GM18519 (cell line): Measurements from ENCODE around the gene PPM1J.
A peak's percentile ranks its signal among the peaks of the same experiment; 100 is the strongest.

Source experiments
- ATAC-seq: cut with Tn5 transposase; IDR thresholded peaks from one replicate; pipeline ENCODE4 v1.9.1; 2021; ENCODE audit warnings: mild to moderate bottlenecking, moderate library complexity; ENCODE audit not compliant: unreplicated experiment, low FRiP score

The PPM1J gene

GRCh38 chr1:112707221-112708001, 7.7 kb downstream of the PPM1J start:
- ATAC-seq, result peak; percentile 26

- peak; percentile 34 for ATAC-seq
These were observed 8.5 kb downstream of the PPM1J start, which contains the start of gene RHOC for GRCh38 chr1:112706505-112707220. TSS of gene RHOC (minus strand) at chr1:112707127. CDS start at chr1:112703799, 3,328 bp downstream.

GRCh38 chr1:112704934-112705627, 10.1 kb downstream of the PPM1J start:
- ATAC-seq, result peak; percentile 33

DNA sequence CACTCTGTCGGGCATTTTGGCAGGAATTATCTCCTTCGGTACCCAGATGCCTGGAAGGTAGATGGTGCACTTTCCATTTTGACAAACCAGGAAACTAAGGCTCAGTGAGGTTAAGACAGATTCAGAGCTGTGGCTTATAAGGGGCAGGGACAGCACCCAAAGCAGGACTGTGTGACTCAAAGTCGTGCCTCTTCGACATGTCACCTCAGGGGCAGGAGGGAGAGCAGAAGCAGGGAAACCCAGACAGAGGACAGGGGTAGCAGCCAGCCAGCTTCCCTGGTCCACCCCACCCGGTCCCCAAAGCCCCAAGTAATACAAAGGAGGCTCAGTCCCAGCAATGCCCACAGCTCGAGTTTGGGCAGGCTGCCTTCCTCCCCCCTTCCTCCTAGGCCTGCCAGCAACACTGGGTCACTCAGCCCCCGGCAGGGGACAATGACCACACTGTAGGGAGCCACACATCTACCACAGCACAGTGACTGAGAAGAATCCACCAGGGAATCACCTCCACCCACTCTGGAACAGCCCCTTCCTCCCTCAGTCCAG, 10.7 kb downstream of the PPM1J start:
- no peak for ATAC-seq

- no peak for ATAC-seq
These were observed 11.4 kb downstream of the PPM1J start for GRCh38 chr1:112703706-112704105.

DNA sequence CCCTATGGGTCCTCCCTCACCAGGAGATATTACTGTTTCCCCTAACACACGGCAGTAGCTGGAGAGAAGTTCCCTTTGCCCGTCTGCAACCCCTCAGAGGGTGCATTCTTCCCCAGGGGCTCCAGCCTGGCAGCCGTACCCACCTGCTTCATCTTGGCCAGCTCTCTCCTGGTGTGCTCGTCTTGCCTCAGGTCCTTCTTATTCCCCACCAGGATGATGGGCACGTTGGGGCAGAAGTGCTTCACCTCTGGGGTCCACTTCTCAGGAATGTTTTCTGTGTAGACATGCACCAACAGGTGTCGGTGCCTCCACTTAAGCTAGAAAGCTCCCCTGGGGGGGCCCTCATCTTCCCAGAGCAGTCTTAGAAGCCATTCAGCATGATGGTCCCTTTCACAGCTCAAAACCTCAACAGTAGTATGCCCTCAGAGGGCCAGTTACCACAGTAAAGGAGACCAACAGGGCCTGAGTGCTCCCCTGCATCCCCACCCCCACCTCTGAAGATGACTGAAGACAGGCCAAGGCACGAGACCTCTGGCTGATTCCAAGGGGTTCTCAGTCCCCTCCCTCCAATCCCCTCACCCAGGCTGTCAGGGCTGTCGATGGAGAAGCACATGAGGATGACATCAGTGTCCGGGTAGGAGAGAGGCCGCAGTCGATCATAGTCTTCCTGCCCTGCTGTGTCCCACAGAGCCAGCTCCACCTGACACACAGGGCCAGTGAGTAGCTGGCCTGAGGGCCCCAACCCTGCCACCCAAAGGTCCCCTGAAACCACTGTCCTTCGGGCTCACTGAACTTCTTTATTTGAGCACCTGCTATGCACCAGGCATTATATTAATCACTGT, 12.5 kb downstream of the PPM1J start:
- no peak for ATAC-seq

GRCh38 chr1:112702067-112702395, 13.1 kb downstream of the PPM1J start:
- ATAC-seq, result no peak

GRCh38 chr1:112701227-112702066, 13.7 kb downstream of the PPM1J start:
- no peak for ATAC-seq

DNA sequence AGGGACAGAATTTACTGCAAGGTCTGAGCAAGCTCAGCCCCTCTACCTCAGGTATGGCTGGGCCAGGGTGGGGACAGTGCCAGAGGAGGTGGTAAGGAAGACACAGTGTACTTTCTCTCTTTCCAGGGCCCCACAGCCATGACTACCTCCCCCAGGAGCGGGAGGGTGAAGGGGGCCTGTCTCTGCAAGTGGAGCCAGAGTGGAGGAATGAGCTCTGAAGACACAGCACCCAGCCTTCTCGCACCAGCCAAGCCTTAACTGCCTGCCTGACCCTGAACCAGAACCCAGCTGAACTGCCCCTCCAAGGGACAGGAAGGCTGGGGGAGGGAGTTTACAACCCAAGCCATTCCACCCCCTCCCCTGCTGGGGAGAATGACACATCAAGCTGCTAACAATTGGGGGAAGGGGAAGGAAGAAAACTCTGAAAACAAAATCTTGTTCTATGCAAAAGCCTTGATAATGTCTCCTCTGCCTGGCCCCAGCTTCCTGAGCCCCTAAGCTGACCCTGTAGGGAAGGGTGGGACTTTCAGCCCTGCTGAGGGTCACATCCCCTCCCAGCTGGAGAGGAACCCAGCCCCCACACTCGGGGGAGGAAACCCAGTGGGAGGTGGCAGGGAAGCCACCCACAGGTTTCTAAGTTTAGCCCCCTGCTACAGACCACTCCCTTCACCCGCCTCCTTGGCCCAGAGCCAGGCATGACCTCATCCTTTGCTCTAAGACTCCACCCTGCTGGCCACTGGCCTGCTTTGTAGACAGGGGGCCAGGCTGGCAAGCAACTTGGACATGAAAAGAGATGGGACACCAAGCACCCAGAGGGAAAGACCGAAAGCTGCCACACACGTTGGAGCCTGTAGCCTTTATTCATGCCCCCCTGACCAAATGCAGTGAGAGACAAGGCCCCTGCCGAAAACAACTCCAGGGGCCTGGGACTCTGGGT, 14.6 kb downstream of the PPM1J start:
- peak; percentile 32 for ATAC-seq

- no peak for ATAC-seq
These were observed 15.5 kb downstream of the PPM1J start for GRCh38 chr1:112699425-112700144.

GRCh38 chr1:112698366-112699310, 16.5 kb downstream of the PPM1J start:
- no peak for ATAC-seq

- ATAC-seq, result no peak
These were observed 17.3 kb downstream of the PPM1J start for GRCh38 chr1:112697781-112698201.

- ATAC-seq, result no peak
These were observed 18.4 kb downstream of the PPM1J start for GRCh38 chr1:112696578-112697314.

- ATAC-seq, result no peak
These were observed 19.9 kb downstream of the PPM1J start for GRCh38 chr1:112695276-112695675.

DNA sequence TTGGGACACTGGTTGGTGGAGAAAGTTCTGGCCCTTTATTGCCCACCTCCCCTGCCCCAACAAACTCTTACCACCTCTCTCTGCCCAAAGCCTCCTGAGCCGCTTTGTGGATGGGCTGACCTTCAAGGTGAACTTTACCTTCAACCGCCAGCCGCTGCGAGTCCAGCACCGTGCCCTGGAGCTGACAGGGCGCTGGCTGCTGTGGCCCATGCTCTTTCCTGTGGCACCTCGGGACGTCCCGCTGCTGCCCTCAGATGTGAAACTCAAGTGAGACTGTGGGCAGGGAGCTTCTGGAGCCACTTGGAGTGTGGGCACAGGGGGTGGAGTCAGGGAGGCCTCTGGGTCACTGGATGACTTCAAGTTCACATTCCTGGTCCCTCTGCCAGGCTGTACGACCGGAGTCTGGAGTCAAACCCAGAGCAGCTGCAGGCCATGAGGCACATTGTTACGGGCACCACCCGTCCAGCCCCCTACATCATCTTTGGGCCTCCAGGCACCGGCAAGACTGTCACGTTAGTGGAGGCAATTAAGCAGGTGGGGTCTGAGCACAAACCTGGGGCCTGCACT, 20.7 kb downstream of the PPM1J start:
- no peak for ATAC-seq
